Mononuclear cell (primary cell): Measurements from ENCODE around the gene CHMP6. TPM values are rescaled to one million over a fixed set of nuclear protein-coding genes. Genes with fewer than 3 reads are reported as not detected.

Experiments
- H3K27me3 ChIP-seq: 2 replicates; pipeline ENCODE4 v1.6.0; 2011; ENCODE audit warnings: low read length, control low read depth; ENCODE audit not compliant: insufficient read depth
- H3K4me1 ChIP-seq: 2 replicates; pipeline ENCODE4 v1.5.1; 2011; ENCODE audit warnings: mild to moderate bottlenecking, low read length, control low read depth; ENCODE audit not compliant: insufficient read depth
- H3K4me3 ChIP-seq: 2 replicates; pipeline ENCODE4 v1.5.1; 2011; ENCODE audit warnings: mild to moderate bottlenecking, low read length, moderate library complexity
- H3K9me3 ChIP-seq: 2 replicates; pipeline ENCODE4 v1.5.1; 2011; ENCODE audit warnings: low read depth, mild to moderate bottlenecking, control low read depth, low read length
- total RNA-seq: library from RNA; depleted of rRNA; stranded (reverse); fragments of >200 nt; gene quantifications from one replicate; pipeline ENCODE4 v1.2.3, GENCODE V29; 2012

Gene CHMP6
- total RNA-seq, 1 donor = 14.4 TPM

DNA sequence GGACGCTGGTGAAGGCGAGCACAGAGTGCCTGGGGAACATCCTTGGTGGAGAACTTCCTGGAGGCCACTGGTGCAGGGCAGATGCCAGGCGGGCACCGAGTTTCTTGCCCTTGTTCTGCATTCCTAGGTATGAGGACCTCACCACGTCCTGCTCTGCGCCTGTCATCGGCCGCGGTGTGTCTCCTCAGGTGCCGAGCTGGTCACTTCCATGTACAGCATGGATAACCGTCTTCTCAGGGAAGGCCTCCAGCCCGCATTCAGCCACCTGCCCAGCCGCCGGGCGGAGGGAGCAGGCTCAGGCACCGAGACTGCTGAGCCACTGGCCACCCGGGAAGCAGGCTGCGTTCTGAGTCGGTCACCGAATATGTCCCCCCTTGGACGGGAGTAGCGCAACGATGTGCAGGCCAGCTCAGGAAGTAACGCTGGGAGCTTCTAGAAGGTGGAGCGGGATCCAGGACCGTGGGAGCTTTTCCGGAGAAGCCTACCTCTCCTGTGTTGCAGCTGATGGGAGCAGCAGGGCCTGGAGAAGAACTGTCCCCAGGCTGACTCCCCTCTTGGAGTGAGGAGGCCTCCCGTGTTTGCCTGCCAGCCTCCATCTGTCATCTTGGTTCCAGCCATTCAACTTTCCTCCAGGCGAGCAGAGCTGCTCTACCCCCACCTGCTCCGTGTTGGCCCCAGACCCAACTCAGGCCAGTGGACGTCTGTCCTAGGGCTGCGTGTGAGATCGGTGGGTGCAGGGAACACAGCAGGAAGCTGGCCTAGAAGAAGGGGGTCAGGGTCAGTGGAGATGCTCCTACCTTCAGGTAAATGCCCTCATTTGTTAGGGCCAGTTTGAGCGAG, 41.2 kb downstream of the CHMP6 start:
- H3K4me1 ChIP-seq = peaks cover 37% of the 10 kb centered on the region
- H3K27me3 ChIP-seq = peaks cover 13% of the 10 kb centered on the region
- no peak overlapping the region for H3K4me3 ChIP-seq
- no peaks in the 10 kb centered on the region for H3K9me3 ChIP-seq

- peak overlapping the region; percentile 54 for H3K4me3 ChIP-seq
- peaks cover 9% of the 10 kb centered on the region for H3K27me3 ChIP-seq
- H3K9me3 ChIP-seq = no peaks in the 10 kb centered on the region
- peaks cover 37% of the 10 kb centered on the region for H3K4me1 ChIP-seq
Measured at GRCh38 chr17:81033535-81034167, 42.0 kb downstream of the CHMP6 start.

DNA sequence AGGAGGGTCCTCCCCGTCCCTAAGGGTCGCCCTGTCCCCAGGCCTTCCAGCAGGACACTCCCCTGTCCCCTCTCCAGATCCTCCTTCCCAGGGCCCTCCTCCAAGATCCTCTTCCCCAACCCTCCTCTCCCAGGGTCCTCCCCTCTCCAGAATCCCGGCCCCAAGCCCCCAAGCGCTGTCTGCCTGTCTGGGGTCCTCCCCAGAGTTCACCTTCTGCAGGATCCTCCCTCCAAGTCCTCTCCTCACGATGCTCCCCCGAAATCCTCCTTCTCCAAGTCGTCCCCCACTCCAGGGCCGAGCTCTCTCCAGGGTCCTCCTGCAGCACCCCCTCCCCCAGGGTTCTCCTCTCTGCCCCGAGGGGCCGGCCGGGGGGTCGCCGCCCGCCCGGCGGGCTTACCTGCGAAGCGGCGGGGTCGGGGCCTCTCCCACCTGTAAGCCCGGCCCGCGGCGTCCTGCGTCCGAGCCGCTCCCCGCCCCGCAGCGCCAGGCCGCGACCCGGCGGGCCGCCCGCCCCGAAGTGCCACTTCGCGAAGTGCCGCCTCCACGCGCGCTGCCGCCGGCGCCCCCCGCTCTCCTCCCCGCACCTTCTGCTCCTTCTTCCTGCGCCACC, 42.6 kb downstream of the CHMP6 start:
- no peaks in the 10 kb centered on the region for H3K9me3 ChIP-seq
- peaks cover 9% of the 10 kb centered on the region for H3K27me3 ChIP-seq
- peak overlapping the region; percentile 54 for H3K4me3 ChIP-seq
- peaks cover 37% of the 10 kb centered on the region for H3K4me1 ChIP-seq

GRCh38 chr17:81034779-81035520, 43.3 kb downstream of the CHMP6 start, which contains the start of gene BAIAP2:
Gene BAIAP2, plus strand, starts transcription at chr17:81035151. Its CDS starts 104 bp downstream, at chr17:81035255.
- Histone ChIP-seq H3K4me3 (peak within 1 kb of the TSS; percentile 54), H3K27me3 (peaks cover 9% of the 10 kb centered on the region), H3K9me3 (no peaks in the 10 kb centered on the region), H3K4me1 (peaks cover 37% of the 10 kb centered on the region)

- Histone ChIP-seq H3K4me1 (peaks cover 37% of the 10 kb centered on the region), H3K27me3 (peaks cover 9% of the 10 kb centered on the region), H3K4me3 (peak overlapping the region; percentile 48), H3K9me3 (no peaks in the 10 kb centered on the region)
Measured at GRCh38 chr17:81035521-81036196, 44.0 kb downstream of the CHMP6 start.

- Histone ChIP-seq H3K27me3 (peaks cover 9% of the 10 kb centered on the region), H3K4me1 (peaks cover 35% of the 10 kb centered on the region), H3K9me3 (no peaks in the 10 kb centered on the region), H3K4me3 (no peak overlapping the region)
Measured at GRCh38 chr17:81036197-81036941, 44.7 kb downstream of the CHMP6 start.

DNA sequence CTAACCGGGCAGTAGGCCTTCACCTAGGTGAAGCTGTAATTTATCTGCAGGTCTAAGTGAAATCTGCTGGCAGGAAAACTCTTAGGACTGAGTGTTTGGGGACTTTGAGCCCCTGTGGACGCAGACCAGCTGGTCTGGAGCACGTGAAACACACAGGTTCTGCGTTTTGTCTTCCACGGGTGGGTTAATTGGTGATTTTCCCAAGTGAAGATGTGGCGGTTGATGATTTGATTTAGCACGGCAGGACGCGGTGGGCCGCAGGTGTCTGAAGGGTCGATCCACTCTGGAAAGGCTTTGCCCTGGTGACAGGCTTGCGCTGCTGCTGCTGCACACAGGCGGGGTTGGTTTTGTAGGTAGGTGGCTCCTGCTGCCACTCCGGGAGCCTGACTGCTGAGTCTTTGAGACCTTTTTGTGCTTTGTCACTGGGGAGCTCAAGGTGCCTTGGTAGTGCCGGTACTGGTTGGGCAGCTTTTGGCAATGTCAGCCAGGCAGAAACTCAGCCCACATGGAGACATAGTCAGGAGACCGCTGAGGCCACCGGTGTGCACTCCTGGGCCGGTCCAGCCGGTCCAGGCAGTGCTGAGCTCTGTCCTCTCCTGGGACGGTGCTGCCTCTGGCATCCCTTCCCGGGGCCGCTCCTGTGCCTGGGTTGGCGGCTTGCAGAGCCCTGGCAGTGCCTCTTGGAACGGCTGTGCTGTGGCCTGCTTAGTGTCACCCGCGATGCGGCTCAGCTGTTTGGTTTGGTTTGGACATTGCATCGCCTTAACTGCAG, 45.6 kb downstream of the CHMP6 start:
- Histone ChIP-seq H3K9me3 (no peaks in the 10 kb centered on the region), H3K4me1 (peaks cover 29% of the 10 kb centered on the region), H3K4me3 (no peak overlapping the region), H3K27me3 (peaks cover 9% of the 10 kb centered on the region)

DNA sequence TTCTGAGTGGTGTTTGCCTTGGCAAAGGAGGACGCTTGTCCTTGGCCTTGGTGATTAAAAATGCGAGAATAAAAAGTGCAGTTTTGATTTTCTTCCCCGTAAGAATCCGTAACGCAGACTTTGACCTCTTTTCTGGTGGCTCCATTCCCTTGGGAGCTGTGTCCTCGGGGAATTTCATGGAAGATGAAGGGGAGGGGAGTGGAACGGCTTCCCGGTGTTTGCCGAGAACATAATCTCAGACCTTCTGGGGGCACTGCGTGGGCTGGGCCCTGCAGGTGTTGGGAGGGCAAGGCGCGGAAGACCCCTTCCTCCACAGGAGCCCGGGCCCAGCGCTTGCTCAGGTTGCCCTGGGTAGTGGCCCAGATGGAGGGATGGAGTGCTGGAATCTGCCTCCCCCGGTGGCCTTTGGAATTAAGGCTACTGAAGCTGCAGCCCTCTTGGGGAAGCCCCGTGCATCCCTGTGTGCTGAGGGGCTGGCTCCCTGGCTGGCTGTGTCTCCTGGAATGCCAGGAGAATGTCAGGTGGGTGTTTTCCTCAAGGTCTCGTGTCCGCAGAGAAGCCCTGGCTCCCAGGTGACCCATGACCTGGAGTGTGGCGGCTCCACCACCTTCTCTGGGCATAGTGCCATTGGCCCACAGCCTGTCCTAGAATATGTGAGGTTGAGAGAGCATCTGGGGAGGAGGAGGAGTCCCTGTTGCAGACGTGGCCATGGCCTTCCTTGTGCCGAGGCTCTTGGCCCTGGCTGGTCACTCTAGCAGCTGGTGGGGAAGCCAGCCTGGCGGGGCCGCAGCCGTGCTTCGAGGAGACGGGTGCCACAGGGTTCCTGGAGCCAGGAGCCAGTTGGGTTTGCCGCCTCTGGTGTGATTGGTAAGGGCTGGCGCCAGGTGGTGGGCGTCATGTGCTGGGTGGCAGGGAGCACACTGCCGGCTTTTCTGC, 46.4 kb downstream of the CHMP6 start:
- Histone ChIP-seq H3K4me1 (peaks cover 21% of the 10 kb centered on the region), H3K27me3 (peaks cover 9% of the 10 kb centered on the region)

DNA sequence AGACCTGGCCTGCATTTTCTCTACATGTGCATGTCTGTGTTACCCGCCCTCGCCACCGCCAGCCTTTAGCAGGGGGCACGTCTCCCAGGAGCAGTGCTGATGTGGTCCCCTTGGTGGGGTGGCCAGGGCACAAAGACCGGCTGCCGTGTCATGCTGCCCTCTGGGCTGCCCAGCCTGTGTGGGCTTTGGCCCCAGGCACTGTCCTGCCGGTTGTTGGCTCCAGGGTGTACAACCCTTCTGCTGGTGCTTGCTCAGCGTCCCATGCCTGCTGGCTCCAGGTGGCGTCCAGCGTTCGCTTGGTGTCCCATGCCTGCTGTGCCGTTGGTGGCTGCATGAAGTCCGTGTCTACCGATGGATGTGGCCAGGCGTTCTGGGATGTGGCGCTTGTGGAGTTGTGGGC, 47.5 kb downstream of the CHMP6 start:
- Histone ChIP-seq H3K4me1 (peaks cover 11% of the 10 kb centered on the region), H3K9me3 (no peaks in the 10 kb centered on the region), H3K4me3 (no peak overlapping the region), H3K27me3 (peaks cover 9% of the 10 kb centered on the region)

More for the DNA sequence above, 46.4 kb downstream of the CHMP6 start:
- Histone ChIP-seq H3K9me3 (no peaks in the 10 kb centered on the region), H3K4me3 (no peak overlapping the region)

GRCh38 chr17:81039854-81040758, 48.5 kb downstream of the CHMP6 start:
- no peak overlapping the region for H3K4me3 ChIP-seq
- peaks cover 8% of the 10 kb centered on the region for H3K4me1 ChIP-seq
- peaks cover 9% of the 10 kb centered on the region for H3K27me3 ChIP-seq
- H3K9me3 ChIP-seq = no peaks in the 10 kb centered on the region

- Histone ChIP-seq H3K9me3 (no peaks in the 10 kb centered on the region), H3K27me3 (peaks cover 9% of the 10 kb centered on the region), H3K4me1 (peaks cover 4% of the 10 kb centered on the region), H3K4me3 (no peak overlapping the region)
Measured at GRCh38 chr17:81040791-81041337, 49.2 kb downstream of the CHMP6 start.
